ENCODE data around the gene ATL2.
"Not testable (repeated sequence)": the region's sequence is repeated elsewhere in the genome, so short reads cannot be mapped to it uniquely, and the experiment has no call there.

Gene ATL2

DNA sequence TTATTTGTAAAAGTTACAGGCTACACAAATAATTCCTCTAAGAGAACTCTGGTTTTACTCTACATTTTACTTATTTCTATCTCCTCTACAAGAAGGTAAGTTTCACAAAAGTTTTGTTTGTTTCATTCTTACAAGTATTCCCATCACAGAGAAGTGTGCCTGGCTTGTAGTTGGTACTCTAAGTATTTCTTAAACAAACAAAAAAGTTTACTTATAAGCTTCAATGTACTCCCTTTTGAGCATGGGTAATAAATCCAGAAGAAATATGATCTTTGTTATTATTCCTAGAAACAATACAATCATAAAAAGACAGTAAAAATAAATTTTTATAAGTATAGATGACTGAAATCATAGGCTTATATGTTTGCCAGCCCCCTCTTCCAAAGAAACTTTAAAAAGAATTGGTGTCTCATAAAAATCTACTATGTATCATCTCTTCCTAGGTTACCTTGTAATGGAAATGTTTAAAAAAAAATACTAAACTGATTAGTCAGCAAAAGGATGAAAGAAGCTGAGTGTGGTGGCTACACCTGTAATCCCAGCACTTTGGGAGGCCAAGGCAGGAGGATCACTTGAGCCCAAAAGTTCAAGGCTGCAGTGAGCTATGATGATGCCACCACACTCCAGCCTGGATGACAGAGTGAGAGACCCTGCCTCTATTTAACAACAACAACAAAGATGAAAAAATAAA, 54.7 kb downstream of the ATL2 start:
- no peak for DNase-seq

DNA sequence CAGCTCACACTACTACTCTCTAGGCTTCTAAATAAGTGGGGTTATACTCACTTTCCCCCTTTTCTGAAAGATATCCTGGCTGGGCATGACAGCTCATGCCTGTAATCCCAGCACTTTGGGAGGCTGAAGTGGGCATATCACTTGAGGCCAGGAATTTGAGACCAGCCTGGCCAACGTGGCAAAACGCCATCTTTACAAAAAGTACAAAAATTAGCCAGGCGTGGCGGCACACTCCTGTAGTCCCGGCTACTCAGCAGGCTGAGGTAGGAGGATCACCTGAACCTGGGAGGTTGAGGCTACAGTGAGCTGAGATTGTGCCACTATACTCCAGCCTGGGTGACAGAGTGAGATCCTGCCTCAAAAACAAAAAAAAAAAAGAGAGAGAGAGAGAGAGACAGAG, 57.8 kb downstream of the ATL2 start:
- not testable (repeated sequence) for DNase-seq

DNA sequence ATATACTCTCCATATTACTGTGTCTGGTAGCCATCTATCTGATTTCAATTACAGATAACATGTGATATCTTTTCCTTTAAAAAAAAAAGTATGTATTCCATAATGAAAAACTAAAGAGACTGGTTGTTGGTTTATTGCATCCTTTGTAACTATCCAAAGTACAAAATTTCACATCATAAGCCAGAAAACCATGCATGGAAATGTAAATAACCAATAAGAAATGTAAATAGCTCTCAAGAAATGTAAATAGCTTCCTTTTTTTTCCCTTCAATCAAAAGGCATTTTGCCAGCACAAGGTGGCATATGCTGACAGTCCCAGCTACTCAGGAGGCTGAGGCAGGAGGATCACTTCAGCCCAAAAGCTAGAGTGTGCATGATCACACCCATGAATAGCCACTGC, 59.3 kb downstream of the ATL2 start:
- no peak for DNase-seq

DNA sequence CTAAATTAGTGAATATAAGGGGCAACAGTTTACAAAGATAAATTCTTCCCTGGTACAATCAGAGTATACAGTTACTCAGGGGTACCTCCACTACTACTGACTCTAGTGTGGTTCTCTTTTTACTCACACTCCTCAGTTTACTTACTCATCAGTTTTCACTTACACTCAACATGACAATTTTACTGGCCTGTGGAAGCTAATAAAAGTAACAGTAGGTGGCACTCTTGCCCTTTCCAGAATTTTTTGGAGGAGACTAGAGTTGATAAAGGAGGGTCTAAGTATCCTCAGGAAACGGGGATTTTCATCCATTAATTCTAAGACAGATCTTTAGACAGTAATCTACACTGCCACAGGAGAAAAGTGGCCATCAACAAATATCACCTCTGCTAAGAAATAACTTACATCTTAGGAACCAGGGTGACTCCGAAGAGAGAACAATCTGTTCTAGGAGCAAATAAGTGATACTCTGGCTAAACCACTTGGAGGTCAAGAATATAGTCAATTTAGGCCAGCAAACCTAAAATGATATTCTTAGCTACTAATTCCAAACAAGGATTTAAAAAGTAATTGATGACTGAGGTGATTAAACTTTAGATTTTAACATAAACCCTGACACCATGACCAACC, 61.3 kb downstream of the ATL2 start:
- DNase-seq = no peak

DNA sequence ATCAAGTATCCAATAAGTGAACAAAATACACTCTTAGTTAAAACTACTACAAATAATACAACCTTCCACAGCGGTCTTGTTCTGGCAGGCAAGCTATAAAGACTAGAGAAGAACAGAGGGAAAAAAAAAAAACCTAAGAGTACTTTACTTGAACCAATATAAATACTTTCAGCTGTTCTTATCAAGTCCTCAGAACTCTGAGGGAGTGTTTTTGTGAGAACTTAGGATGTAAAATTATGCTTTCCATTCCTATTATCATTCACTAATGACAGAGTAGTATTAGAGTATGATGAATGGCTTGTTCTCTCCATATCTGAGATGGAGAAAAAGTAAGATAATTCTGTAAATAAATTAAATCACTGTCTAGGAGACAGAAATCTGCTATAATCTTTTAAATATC, 68.3 kb downstream of the ATL2 start:
- DNase-seq = no peak

DNA sequence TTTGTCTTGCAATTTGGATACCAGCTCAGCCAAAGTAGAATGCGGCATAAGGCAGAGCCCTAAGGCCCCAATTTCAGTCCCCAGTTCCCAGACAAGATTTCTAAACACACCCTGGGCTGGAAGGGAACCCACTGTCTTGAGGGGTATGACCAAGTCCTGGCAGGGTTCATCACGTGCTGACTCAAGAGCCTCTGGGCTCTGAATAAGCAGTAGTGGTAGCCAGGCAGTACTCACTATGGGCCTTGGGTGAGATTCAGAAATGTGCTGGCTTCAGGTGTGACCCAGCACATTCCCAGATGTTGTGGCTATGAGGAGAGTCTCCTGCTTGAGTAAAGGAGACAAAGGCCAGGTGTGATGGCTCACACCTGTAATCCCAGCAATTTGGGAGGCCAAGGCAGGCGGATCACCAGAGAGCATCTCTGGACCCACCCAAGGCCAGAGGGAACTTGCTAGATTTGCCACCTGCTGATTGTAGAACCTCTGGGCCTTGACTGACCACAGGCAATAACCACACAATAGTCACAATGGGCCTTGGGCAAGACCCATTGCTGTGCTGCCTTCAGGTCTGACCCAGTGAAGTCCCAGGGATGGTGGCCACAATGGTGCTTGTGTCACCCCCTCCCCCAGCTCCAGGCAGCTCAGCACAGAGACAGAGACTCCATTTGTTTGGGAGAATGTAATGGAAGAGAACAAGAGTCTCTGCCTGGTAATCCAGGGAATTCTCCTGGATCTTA, 74.9 kb downstream of the ATL2 start:
- DNase-seq = no peak

DNA sequence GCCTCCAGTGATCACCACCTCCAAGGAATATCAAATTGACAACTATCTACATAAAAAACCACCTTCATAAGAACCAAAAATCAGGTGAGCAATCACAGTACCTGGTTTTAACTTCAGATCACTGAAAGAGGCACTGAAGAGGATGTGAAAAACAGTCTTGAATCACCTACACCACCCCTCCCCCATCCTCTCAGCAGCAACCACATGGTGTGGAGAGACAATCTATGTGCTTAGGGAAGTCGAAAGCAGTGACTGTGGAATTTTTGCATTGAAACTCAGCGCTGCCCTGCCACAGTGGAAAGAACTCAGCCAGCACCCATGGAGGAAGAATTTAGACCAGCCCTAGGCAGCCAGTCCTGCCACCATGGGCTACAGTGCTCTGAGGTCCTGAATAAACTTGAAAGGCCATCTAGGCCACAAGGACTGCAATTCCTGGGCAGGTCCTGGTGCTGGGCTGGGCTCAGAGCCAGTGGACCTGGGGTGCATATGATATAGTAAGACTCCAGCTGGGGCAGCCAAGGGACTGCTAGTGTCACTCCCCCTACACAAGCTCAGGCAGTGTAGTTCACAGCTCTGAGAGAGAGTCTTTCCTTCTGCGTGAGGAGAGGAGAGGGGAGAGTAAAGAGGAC, 75.6 kb downstream of the ATL2 start:
- DNase-seq = no peak

DNA sequence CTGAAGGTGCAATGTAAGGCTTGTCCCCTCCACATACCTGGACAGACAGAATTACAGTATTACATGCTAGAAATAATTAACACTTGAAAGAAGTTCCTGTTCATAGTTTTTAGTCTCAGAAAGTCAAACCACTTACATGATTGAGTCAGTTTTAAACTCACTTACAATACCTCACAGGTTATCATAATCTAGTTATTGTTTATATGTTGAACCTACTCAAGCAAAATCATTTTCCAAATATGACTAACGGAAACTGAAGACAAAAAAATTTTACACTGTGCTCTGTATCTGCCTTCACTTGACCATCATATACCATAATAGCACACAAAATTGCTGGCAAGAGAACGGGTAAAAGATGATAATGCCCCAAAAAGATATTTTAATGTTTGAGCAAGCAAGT, 78.5 kb downstream of the ATL2 start:
- DNase-seq = no peak

DNA sequence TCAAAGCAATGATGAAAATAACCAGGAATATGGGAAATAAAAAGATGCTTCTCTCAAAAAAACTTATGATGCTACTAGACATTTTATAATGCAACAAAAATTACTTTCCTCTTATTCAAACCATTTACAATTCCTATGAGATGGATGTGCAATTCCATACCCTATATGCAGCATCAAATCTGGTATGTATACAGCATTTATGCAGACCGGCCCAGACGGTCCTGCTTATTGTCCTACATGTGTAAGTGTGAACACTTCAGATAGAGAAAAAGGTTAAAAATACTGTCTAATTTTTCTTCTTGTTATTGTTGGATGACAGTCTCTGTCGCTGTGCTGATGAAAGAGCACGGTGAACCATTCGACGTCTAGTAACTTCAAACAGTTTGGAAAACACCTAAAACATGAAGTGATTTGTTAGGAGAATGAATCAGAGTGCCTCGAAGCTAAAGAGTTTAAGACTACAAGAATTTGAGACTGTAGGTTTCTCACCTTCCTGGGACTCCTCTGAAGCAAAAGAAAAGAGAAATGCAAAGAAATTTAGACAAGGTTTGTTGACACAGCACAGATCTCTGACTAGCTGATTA, 80.8 kb downstream of the ATL2 start:
- no peak for DNase-seq

DNA sequence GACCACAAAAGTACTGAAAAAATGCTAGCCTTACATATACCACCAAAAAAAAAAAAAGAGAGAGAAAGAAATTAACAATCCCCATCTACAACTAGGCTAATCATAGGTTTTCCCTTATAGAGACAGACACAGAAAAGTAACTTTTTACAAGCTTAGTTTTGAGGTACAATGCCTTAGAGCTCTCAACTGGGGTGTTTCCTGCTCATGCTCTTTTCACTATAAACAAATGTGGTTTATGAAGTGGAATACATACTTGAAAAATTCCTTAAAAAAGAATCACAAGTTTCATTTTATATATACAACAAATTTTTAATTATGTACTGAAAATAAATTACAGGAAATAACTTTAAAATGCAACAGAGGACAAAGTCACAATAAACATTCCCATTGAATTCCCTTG, 82.5 kb downstream of the ATL2 start:
- DNase-seq = no peak

DNA sequence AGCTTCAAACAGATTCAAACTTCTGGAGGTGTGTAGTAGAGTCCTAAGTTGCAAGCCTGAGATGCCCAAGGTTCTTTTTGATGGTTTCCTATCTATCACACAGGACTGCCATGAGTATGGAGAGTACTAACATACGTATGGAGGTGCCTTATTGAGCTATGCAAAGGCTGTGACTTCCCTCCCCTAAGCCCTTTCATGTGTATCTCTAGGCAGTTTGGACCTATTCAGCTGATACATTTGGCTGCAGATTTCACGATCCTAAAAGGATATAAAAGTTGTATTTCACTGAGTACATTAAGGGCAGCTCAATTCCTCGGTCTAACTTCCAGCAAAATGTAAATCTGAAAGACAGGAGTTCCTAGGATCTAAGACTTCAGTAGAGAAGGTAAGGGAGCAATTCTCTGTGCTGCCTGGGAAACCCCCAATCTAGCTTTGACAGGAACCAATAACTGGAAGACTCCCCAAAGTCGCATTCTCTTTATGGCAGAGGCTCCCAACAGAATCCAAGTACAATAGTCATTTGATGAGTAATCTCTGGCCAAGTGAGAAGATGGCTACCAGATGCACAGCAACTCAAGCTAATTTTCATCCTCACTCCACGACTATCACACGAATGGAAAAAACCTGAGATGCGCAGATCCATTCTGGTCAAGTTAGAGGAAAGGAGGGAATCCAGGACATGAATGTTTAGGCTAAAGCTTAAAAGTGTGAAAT, 83.8 kb downstream of the ATL2 start:
- no peak for DNase-seq

DNA sequence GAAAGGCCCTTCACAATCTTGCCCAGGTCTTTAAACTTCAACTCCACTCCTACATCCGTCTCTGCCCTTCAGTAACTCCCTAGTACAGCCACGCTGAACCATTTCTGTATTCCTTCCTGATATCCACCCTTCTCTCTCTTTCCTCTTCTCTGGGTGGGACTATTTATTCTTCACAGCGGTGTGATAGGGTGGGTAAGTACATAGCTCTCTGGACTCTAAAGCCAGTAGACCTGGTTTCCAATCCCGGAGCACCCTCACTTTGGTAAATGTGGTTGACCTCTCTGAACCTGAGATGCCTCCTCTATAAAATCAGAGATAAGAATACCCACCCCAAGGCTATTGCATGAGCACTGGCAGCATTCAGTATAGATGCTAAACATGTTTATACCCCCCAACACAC, 86.7 kb downstream of the ATL2 start:
- no peak for DNase-seq

DNA sequence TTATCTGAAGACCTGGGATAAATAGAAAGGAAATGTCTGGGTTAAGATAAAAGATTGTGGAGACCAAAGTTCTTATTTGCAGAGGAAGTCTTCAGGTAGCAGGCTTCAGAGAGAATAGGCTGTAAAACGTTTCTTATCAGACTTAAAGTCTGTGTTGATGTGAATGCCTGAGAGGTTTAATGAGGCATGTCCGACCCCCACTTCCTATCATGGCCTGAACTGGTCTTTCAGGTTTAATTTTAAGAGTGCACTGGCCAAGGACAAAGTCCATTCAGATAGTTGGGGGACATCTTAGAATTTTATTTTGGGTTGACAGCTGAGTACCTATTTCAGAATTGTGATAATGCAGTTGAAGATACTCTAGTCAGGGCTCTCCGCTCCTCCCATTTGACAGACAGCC, 92.1 kb downstream of the ATL2 start:
- no peak for DNase-seq

DNA sequence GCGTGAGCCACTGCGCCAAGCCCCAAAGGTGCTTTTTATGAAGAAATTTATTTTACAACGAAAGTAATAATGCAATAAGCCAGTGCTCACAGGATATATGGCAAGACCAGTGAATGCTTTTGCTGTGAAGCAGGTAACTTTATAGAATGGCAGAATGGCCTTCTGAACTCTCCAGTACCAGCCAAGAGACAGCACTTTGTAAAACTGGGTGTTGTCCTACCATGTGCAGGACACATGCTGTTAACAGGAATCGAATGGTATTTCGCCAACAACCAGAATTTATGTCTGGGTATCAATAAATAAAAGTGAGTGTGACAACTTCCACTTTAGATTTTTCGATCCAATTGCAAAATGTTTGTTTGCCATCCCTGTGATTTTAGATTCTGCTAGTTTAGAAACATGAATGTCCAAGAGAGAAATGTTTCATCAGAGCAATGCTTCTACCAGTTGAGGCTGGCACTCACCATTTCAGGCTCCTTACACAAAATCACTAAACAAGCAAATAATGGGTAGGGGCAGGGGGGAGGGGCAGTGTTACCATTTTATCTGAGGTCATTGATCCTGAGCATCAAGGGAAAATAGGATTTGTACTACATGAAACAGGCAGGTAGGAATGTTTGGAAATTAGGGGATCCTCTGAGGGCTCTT, 95.9 kb downstream of the ATL2 start:
- DNase-seq = no peak

DNA sequence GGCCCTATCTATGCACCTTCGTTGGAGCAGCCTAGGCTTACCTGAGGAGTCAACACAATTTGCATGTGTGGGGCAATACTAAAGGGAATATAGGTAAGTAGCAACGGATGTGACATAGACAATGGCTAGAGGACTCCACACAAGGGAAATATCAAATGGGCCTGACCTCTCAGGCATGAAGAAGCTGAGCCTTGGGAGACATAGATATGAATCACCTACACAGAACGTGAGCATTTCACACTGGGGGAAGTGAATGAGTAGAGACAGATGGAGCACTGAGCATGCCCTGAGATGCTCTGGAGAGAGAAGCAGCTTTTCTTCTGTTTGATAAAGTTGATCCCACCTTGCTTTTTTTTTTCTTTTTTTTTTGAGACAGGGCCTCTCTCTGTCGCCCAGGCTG, 97.9 kb downstream of the ATL2 start:
- DNase-seq = no peak

DNA sequence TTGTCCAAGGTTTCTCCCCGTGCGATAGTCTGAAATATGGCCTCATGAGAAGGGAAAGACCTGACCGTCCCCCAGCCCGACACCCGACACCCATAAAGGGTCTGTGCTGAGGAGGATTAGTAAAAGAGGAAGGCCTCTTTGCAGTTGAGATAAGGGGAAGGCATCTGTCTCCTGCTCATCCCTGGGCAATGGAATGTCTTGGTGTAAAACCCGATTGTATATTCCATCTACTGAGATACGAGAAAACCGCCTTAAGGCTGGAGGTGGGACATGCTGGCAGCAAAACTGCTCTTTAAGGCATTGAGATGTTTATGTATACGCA, 99.0 kb downstream of the ATL2 start:
- not testable (repeated sequence) for DNase-seq

DNA sequence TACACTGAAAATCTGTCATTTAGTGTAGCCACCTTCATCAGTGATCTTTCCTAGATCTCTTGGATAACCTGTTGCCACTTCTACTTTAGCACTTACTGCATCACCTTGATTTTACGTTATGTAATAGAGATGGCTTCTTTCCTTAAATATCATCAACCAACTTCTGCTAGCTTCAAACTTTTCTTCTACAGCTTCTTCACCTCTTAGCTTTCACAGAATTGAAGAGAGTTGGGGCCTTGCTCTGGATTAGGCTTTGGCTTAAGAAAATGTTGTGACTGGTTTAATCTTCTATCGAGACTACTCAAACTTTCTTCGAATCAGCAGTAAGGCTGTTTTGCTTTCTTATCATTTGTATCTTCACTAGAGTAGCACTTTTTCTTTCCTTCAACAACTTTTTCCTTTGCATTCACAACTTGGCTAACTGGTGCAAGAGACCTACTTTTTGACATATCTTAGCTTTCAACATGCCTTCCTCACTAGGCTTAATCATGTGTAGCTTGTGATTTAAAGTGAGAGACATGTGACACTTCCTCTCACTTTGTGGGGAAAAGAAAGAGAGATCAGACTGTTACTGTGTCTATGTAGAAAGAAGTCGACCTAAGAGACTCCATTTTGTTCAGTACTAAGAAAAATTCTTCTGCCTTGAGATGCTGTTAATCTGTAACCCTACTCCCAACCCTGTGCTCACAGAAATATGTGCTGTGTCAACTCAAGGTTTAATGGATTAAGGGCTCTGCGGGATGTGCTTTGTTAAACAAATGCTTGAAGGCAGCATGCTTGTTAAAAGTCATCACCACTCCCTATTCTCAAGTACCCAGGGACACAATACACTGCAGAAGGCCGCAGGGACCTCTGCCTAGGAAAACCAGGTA, 99.6 kb downstream of the ATL2 start:
- no peak for DNase-seq

DNA sequence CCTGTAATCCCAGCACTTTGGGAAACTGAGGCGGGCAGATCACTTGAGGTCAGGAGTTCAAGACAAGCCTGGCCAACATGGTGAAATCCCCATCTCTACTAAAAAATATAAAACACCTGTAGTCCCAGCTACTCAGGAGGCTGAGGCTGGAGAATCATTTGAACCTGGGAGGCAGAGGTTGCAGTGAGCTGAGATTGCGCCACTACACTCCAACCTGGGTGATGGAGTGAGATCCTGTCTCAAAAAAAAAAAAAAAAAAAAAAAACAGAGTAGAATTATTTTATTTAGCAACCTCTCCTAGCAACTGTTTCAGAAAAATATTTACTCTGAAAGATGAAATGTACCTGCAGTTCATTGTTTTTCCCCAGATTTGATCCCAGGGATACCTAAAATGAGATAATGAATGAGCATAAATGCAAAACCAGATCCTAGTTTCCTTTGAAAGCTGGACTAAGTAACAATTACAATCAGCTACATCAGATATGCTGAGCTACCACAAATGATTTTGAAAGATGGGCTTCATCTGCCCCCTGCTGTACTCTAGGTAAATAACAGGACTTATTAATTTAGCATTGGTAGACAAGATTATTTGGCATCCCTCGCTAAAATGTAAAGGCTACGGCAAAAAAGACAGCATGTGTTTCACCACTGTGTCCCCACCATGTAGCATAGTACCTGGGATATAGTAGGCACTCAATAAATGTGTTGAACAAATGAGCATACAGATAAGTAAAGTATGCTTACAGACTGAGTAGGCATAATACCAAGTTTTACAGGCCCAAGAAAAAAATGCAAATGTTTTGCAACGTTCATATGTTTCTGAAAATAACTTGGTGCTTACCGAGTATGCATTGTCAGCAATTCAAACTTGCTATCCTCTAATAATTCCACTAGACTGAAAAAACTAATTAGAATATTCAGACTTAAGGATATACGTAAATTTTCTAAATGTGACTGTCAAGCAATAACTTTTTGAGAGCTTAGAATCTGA, 102.5 kb downstream of the ATL2 start:
- no peak for DNase-seq

DNA sequence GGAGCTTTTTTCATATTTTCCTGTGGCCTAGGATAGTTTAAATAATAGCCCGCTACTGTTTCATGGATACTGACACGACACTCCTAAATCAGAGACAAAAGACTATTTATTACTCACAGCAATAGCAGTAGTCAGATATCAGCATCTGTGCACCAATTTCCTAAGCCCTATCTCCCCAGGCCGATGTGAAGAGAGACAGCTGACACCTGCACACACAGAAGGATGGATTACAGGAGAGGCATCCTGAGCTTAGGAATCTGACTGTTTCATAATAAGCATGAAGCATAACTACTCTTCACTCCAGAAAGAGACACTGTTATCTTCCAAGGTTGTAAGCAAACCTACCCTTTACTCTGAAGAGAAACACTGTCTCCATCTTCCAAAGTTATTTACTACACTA, 105.4 kb downstream of the ATL2 start:
- no peak for DNase-seq

DNA sequence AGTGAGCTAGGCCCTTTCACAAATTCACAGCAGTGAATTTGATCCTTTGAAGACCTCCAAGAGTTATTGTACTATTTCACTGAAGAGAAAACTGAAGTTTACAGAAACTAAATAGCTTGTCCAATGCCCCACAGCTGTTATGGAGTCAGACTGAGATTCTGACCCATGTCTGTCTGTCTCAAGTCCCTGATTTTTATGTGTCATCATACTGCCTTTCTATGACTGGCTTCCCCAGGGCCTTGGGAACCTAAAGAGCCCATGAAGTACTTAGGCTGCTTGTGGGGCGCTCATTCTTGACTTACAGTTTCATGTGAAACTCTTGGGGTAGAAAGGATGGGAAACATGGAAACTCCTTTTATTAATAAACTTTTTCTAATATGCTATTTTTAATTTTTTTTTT, 107.7 kb downstream of the ATL2 start:
- no peak for DNase-seq

All from activated gamma-delta T cell (primary cell).